H9 (cell line): ENCODE measurements around the gene MAD1L1. TPM values are rescaled to one million over a fixed set of nuclear protein-coding genes. Genes with fewer than 3 reads are reported as not detected.

Experiments used
- DNase-seq: peaks from one replicate; pipeline ENCODE4 v3.0.0-alpha.2; 2017
- H2AFZ ChIP-seq: one replicate; pipeline ENCODE4 v1.6.1; 2013; ENCODE audit warnings: mild to moderate bottlenecking, low read length, control low read depth, moderate library complexity
- H2AK5ac ChIP-seq: 2 replicates; pipeline ENCODE4 v1.6.1; 2013; ENCODE audit warnings: low read length, control low read depth, mixed read lengths; ENCODE audit not compliant: insufficient read length
- H2BK120ac ChIP-seq: one replicate; pipeline ENCODE4 v1.6.1; 2013; ENCODE audit warnings: low read depth, mild to moderate bottlenecking, low read length, control low read depth, inconsistent platforms; ENCODE audit not compliant: poor library complexity, severe bottlenecking
- H2BK12ac ChIP-seq: 2 replicates; pipeline ENCODE4 v1.6.1; 2013; ENCODE audit warnings: low read length, control low read depth, mixed read lengths, low read depth; ENCODE audit not compliant: insufficient read length
- H2BK15ac ChIP-seq: 2 replicates; pipeline ENCODE4 v1.6.1; 2013; ENCODE audit warnings: low read depth, low read length, control low read depth
- H2BK20ac ChIP-seq: one replicate; pipeline ENCODE4 v1.6.1; 2013; ENCODE audit warnings: low read depth, mild to moderate bottlenecking, low read length, control low read depth, inconsistent platforms; ENCODE audit not compliant: poor library complexity, severe bottlenecking
- H2BK5ac ChIP-seq: 2 replicates; pipeline ENCODE4 v1.6.1; 2013; ENCODE audit warnings: low read length, control low read depth, mixed read lengths; ENCODE audit not compliant: insufficient read length
- H3K14ac ChIP-seq: 2 replicates; pipeline ENCODE4 v1.6.1; 2013; ENCODE audit warnings: low read length, control low read depth; ENCODE audit not compliant: insufficient read depth
- H3K18ac ChIP-seq: 2 replicates; pipeline ENCODE4 v1.6.1; 2013; ENCODE audit warnings: low read depth, mild to moderate bottlenecking, mixed read lengths, low read length, control low read depth; ENCODE audit not compliant: insufficient read length
- H3K23ac ChIP-seq: 2 replicates; pipeline ENCODE4 v1.6.1; 2013; ENCODE audit warnings: low read length, control low read depth, mixed read lengths, low read depth; ENCODE audit not compliant: insufficient read length
- H3K23me2 ChIP-seq: 2 replicates; pipeline ENCODE4 v1.6.1; 2013; ENCODE audit warnings: low read depth, mild to moderate bottlenecking, mixed read lengths, low read length, control low read depth; ENCODE audit not compliant: insufficient read length, poor library complexity, severe bottlenecking
- H3K27ac ChIP-seq: 2 replicates; pipeline ENCODE4 v1.5.1; 2013; ENCODE audit warnings: low read length, control low read depth, mixed read lengths, low read depth; ENCODE audit not compliant: insufficient read length
- H3K27me3 ChIP-seq: 2 replicates; pipeline ENCODE4 v1.6.1; 2013; ENCODE audit warnings: low read length, control low read depth, inconsistent platforms; ENCODE audit not compliant: insufficient read depth
- H3K4ac ChIP-seq: 2 replicates; pipeline ENCODE4 v1.6.1; 2013; ENCODE audit warnings: low read depth, mild to moderate bottlenecking, control low read depth, inconsistent platforms, low read length, moderate library complexity
- H3K4me1 ChIP-seq: 2 replicates; pipeline ENCODE4 v1.6.1; 2013; ENCODE audit warnings: low read length, control low read depth, inconsistent platforms; ENCODE audit not compliant: insufficient read depth
- H3K4me2 ChIP-seq: 2 replicates; pipeline ENCODE4 v1.6.1; 2013; ENCODE audit warnings: low read length, control low read depth, mixed read lengths; ENCODE audit not compliant: insufficient read length, insufficient read depth
- H3K56ac ChIP-seq: 2 replicates; pipeline ENCODE4 v1.6.1; 2013; ENCODE audit warnings: low read depth, mild to moderate bottlenecking, mixed read lengths, low read length, control low read depth; ENCODE audit not compliant: insufficient read length
- H3K79me1 ChIP-seq: 2 replicates; pipeline ENCODE4 v1.6.1; 2013; ENCODE audit warnings: low read depth, mild to moderate bottlenecking, moderate library complexity, low read length, control low read depth, inconsistent platforms; ENCODE audit not compliant: insufficient read depth, poor library complexity, severe bottlenecking
- H3K79me2 ChIP-seq: 2 replicates; pipeline ENCODE4 v1.6.1; 2013; ENCODE audit warnings: low read length, control low read depth, inconsistent platforms; ENCODE audit not compliant: insufficient read depth
- H3K9ac ChIP-seq: 2 replicates; pipeline ENCODE4 v1.6.1; 2013; ENCODE audit warnings: low read length, control low read depth, mixed read lengths; ENCODE audit not compliant: insufficient read length; ENCODE audit errors: extremely low read depth
- H3K9me3 ChIP-seq: one replicate; pipeline ENCODE4 v1.6.1; 2013; ENCODE audit warnings: low read depth, low read length, inconsistent platforms; ENCODE audit not compliant: control insufficient read depth
- H3T11ph ChIP-seq: one replicate; pipeline ENCODE4 v1.6.1; 2013; ENCODE audit warnings: mild to moderate bottlenecking, low read length, control low read depth, inconsistent platforms
- H4K20me1 ChIP-seq: one replicate; pipeline ENCODE4 v1.6.1; 2013; ENCODE audit not compliant: control insufficient read depth, insufficient read length, insufficient read depth
- H4K5ac ChIP-seq: 2 replicates; pipeline ENCODE4 v1.6.1; 2013; ENCODE audit warnings: low read depth, mild to moderate bottlenecking, mixed read lengths, low read length, control low read depth; ENCODE audit not compliant: insufficient read length
- H4K8ac ChIP-seq: replicated peaks from 2 replicates; pipeline ENCODE4 v1.6.1; 2013; ENCODE audit warnings: low read length, control low read depth, mixed read lengths, low read depth; ENCODE audit not compliant: insufficient read length
- H4K91ac ChIP-seq: 2 replicates; pipeline ENCODE4 v1.6.1; 2013; ENCODE audit warnings: low read depth, mild to moderate bottlenecking, moderate library complexity, mixed read lengths, low read length, control low read depth; ENCODE audit not compliant: insufficient read length
- H3K27ac Mint-ChIP-seq, 3 experiments: 2 replicates in 2 of 3; 3 replicates in 1 of 3; pipeline ENCODE4 v1.8.0; 2020 to 2021; ENCODE audit warnings: mixed read lengths in 3 of 3, mild to moderate bottlenecking in 1 of 3, moderate library complexity in 1 of 3
- H3K27me3 Mint-ChIP-seq: 2 replicates; pipeline ENCODE4 v1.8.0; 2021; ENCODE audit warnings: low read depth, mild to moderate bottlenecking, moderate library complexity, mixed read lengths
- H3K36me3 Mint-ChIP-seq, 3 experiments: 2 replicates in 2 of 3; 3 replicates in 1 of 3; pipeline ENCODE4 v1.8.0; 2020 to 2021; ENCODE audit warnings: low read depth in 3 of 3, mixed read lengths in 3 of 3; ENCODE audit not compliant: insufficient read depth in 1 of 3
- H3K4me1 Mint-ChIP-seq, 2 experiments: 2 replicates each; pipeline ENCODE4 v1.8.0; 2020; ENCODE audit warnings: mixed read lengths in 2 of 2
- H3K4me3 Mint-ChIP-seq, 2 experiments: 2 replicates in 1 of 2; 3 replicates in 1 of 2; pipeline ENCODE4 v1.8.0; 2020 to 2021; ENCODE audit warnings: mild to moderate bottlenecking in 2 of 2, mixed read lengths in 2 of 2, moderate library complexity in 1 of 2
- H3K9me3 Mint-ChIP-seq, 2 experiments: 2 replicates in 1 of 2; 3 replicates in 1 of 2; pipeline ENCODE4 v1.8.0; 2020; ENCODE audit warnings: mild to moderate bottlenecking in 2 of 2, mixed read lengths in 2 of 2, moderate library complexity in 1 of 2
- CTCF ChIP-seq: fragments of 200-600 bp; sonication (generic); conservative IDR thresholded peaks from 3 replicates; pipeline ENCODE4 v1.8.0; 2021; ENCODE audit warnings: antibody characterized with exemption, mild to moderate bottlenecking
- WGBS: extraction: QIAGEN DNeasy Blood & Tissue Kit; methylation state at CpG from one replicate; pipeline ENCODE4 v1.1.7; 2013; ENCODE audit warnings: missing lambda C conversion rate, low lambda C conversion rate, mixed read lengths; ENCODE audit not compliant: insufficient read length; ENCODE audit errors: extremely low coverage; 5-methylcytosine and 5-hydroxymethylcytosine counted together
- microRNA-seq: library from miRNA; unstranded; fragments of <30 nt; microRNA quantifications from one replicate; pipeline ENCODE4, GENCODE V29; 2020; ENCODE audit warnings: borderline microRNAs expressed
- total RNA-seq: library from RNA; stranded (reverse); gene quantifications from 2 replicates; pipeline ENCODE4 v1.2.1, GENCODE V29; 2021

MAD1L1 gene
- total RNA-seq, 1 experiment from 2014 or later: 39.0 TPM

GRCh38 chr7:1767524-1767923 lies 465.2 kb downstream of the MAD1L1 start:
- Histone ChIP-seq H2BK20ac (no peak overlapping the region), H2BK120ac (no peak overlapping the region), H2AK5ac (no peak overlapping the region), H3K4me1 (no peaks in the 10 kb centered on the region), H3K9me3 (no peaks in the 10 kb centered on the region), H4K5ac (no peak overlapping the region), H3K4me2 (no peak overlapping the region), H4K91ac (no peak overlapping the region), H3K79me1 (no peaks in the 10 kb centered on the region), H2BK12ac (no peak overlapping the region), H2BK15ac (no peak overlapping the region), H3K79me2 (no peaks in the 10 kb centered on the region), H2BK5ac (no peak overlapping the region), H4K20me1 (peaks cover under 1% of the 10 kb centered on the region), H4K8ac (no peak overlapping the region), H3K23me2 (no peaks in the 10 kb centered on the region), H3K27me3 (no peaks in the 10 kb centered on the region), H3K56ac (no peak overlapping the region), H3T11ph (no peak overlapping the region), H2AFZ (no peak overlapping the region), H3K27ac (no peak overlapping the region), H3K18ac (no peak overlapping the region), H3K9ac (no peak overlapping the region), H3K4ac (no peak overlapping the region), H3K14ac (no peak overlapping the region), H3K23ac (no peak overlapping the region)
- H3K4me3 Mint-ChIP-seq: no peak overlapping the region
- H3K4me1 Mint-ChIP-seq: peaks cover 2 to 3% of the 10 kb centered on the region in 2 experiments; a peak in 3 of 4 replicates
- H3K27me3 Mint-ChIP-seq: peaks cover 4% of the 10 kb centered on the region
- no CpG with 5 or more reads among the region's 10 CpGs for WGBS
- H3K27ac Mint-ChIP-seq: no peak overlapping the region
- H3K36me3 Mint-ChIP-seq: peaks cover 0 to 3% (median 0%) of the 10 kb centered on the region in 3 experiments; a peak in 2 of 7 replicates
- peaks cover 10 to 13% of the 10 kb centered on the region in 2 experiments for H3K9me3 Mint-ChIP-seq
- TF ChIP-seq CTCF: peak; percentile 64
- DNase-seq: no peak

Small RNA genes lying within 50 kb of the gene (microRNA-seq; reads per million reads assigned to microRNA genes)
- gene MIR4655 (not detected), gene MIR6836 (not detected)

Other genes with a start within 250 kb of the MAD1L1 start
- gene MRM2, start 9.3 kb upstream of the MAD1L1 start, total RNA-seq: 57.2 and 59.0 TPM in 2 replicates
- gene NUDT1, start 9.3 kb upstream of the MAD1L1 start, total RNA-seq: 80.3 and 84.7 TPM in 2 replicates
- gene SNX8, start 81.5 kb upstream of the MAD1L1 start, total RNA-seq: 40.6 and 45.6 TPM in 2 replicates
- 337 and 343 TPM in 2 replicates for gene EIF3B, start 121.9 kb upstream of the MAD1L1 start, total RNA-seq
- gene CHST12, start 170.7 kb upstream of the MAD1L1 start, total RNA-seq: 18.4 and 19.3 TPM in 2 replicates
- not detected in 2 replicates for gene GRIFIN, start 243.5 kb upstream of the MAD1L1 start, total RNA-seq